Measurements from ENCODE around the gene AUTS2.

AUTS2 gene

GRCh38 chr7:69599955-69600709 lies 1.9 kb downstream of the AUTS2 start:
- DNase-seq (ENCODE audit: extremely low read depth in 1 of 2, low read depth in 1 of 2): no peak

- DNase-seq (ENCODE audit: extremely low read depth in 1 of 2, low read depth in 1 of 2): no peak
Observed at GRCh38 chr7:69600710-69601519, 2.6 kb downstream of the AUTS2 start.

- no peak for DNase-seq (ENCODE audit: extremely low read depth in 1 of 2, low read depth in 1 of 2)
Observed at GRCh38 chr7:69602522-69602921, 4.2 kb downstream of the AUTS2 start.

GRCh38 chr7:69603351-69603750 lies 5.1 kb downstream of the AUTS2 start:
- no peak for DNase-seq (ENCODE audit: extremely low read depth in 1 of 2, low read depth in 1 of 2)

GRCh38 chr7:69603937-69604494 lies 5.7 kb downstream of the AUTS2 start:
- no peak for DNase-seq (ENCODE audit: extremely low read depth in 1 of 2, low read depth in 1 of 2)

GRCh38 chr7:69605070-69605469 lies 6.8 kb downstream of the AUTS2 start:
- no peak for DNase-seq (ENCODE audit: extremely low read depth in 1 of 2, low read depth in 1 of 2)

GRCh38 chr7:69605546-69605945 lies 7.3 kb downstream of the AUTS2 start:
- no peak for DNase-seq (ENCODE audit: extremely low read depth in 1 of 2, low read depth in 1 of 2)

- no peak for DNase-seq (ENCODE audit: extremely low read depth in 1 of 2, low read depth in 1 of 2)
Observed at GRCh38 chr7:69608049-69608448, 9.8 kb downstream of the AUTS2 start.

- no peak for DNase-seq (ENCODE audit: extremely low read depth in 1 of 2, low read depth in 1 of 2)
Observed at GRCh38 chr7:69608878-69609277, 10.6 kb downstream of the AUTS2 start.

- DNase-seq (ENCODE audit: extremely low read depth in 1 of 2, low read depth in 1 of 2): no peak
Observed at GRCh38 chr7:69609541-69610373, 11.5 kb downstream of the AUTS2 start.

- DNase-seq (ENCODE audit: extremely low read depth in 1 of 2, low read depth in 1 of 2): no peak
Observed at GRCh38 chr7:69610374-69611084, 12.3 kb downstream of the AUTS2 start.

- DNase-seq (ENCODE audit: extremely low read depth in 1 of 2, low read depth in 1 of 2): no peak
Observed at GRCh38 chr7:69612981-69613380, 14.7 kb downstream of the AUTS2 start.

GRCh38 chr7:69613846-69614245 lies 15.6 kb downstream of the AUTS2 start:
- no peak for DNase-seq (ENCODE audit: extremely low read depth in 1 of 2, low read depth in 1 of 2)

- DNase-seq (ENCODE audit: extremely low read depth in 1 of 2, low read depth in 1 of 2): no peak
Observed at GRCh38 chr7:69615685-69616084, 17.4 kb downstream of the AUTS2 start.

GRCh38 chr7:69617364-69617763 lies 19.1 kb downstream of the AUTS2 start:
- DNase-seq (ENCODE audit: extremely low read depth in 1 of 2, low read depth in 1 of 2): no peak

- no peak for DNase-seq (ENCODE audit: extremely low read depth in 1 of 2, low read depth in 1 of 2)
Observed at GRCh38 chr7:69619054-69619453, 20.8 kb downstream of the AUTS2 start.

GRCh38 chr7:69619635-69620034 lies 21.4 kb downstream of the AUTS2 start:
- DNase-seq (ENCODE audit: extremely low read depth in 1 of 2, low read depth in 1 of 2): no peak

- DNase-seq (ENCODE audit: extremely low read depth in 1 of 2, low read depth in 1 of 2): no peak
Observed at GRCh38 chr7:69620063-69620462, 21.8 kb downstream of the AUTS2 start.

- no peak for DNase-seq (ENCODE audit: extremely low read depth in 1 of 2, low read depth in 1 of 2)
Observed at GRCh38 chr7:69620650-69621049, 22.4 kb downstream of the AUTS2 start.

All from stimulated activated CD8-positive, alpha-beta memory T cell treated with anti-CD3 and anti-CD28 coated beads, Interleukin-7, amount 100 ng/mL, for 48 hours (primary cell).